Stimulated activated CD8-positive, alpha-beta memory T cell treated with anti-CD3 and anti-CD28 coated beads, Interleukin-12 subunit alpha, Interleukin-12 subunit beta, amount 100 ng/mL, for 4 hours (primary cell): Measurements from ENCODE around the gene PIP5KL1.

Experiments
- DNase-seq: peaks from one replicate; pipeline ENCODE4 v3.0.0-alpha.2; 2020; ENCODE audit warnings: low read depth

Gene PIP5KL1

DNA sequence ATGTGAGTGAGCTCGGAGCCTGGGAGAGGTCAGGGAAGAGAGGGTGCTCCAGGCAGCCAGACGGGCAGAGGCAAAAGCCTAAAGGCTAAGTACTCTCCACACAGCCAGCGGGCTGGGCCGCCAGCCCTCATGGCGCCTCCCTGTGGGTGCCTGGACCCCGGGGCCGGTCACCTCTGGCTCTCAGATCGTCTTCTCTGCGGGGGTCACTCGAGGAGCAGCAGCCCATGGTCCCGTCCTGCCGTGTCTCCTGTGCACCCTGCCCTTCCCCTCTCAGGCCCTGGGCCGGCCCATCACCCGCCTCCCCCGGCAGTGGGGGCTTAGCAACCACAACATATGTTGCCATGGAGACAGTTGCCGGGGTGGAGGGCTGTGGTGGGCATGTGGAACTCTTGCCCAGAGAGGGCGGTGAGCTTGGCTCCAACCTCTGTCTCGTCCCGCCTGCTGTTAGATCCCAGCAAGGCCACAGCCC is 57.3 kb downstream of the PIP5KL1 start:
- DNase-seq: no peak

DNA sequence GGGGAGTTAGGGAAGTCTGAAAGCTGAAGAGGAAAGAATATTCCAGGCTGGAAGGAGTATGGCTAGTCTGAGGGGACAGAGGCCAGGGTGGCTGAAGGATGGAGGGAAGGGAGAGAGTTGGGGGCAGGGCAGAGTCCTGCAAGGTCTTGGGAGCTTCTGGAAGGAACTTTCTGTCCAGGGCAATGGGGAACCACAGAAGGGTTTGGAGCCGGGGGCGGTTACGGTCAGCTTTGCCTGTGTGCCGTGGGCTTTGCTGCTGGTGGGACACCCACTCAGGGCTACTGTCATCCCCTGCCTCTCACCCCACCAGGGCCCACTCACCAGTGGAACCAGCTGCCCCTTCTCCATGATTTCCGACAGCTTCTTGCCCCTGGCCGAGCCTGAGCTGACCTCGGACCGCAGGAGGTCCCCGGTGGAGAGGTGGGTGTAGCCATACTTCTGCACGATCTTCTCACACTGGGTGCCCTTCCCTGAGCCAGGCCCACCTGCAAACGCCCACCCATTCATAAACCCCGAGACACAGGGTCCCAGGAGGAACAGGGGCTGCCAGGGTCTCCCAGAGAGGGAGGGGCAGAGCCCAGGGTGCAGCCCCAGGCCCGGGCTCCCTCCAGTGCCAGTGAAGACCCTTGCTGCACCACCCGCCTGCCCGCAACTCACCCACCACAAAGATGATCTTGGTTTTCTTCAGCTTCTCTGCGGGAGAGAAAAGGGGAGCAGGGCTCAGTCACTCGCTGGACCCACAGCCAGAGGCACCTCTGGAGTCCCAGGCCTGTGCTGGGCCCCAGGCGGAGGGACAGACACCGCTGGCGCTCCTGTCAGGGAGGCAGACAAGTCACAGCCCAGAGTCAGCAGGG is 58.0 kb downstream of the PIP5KL1 start:
- no peak for DNase-seq

DNA sequence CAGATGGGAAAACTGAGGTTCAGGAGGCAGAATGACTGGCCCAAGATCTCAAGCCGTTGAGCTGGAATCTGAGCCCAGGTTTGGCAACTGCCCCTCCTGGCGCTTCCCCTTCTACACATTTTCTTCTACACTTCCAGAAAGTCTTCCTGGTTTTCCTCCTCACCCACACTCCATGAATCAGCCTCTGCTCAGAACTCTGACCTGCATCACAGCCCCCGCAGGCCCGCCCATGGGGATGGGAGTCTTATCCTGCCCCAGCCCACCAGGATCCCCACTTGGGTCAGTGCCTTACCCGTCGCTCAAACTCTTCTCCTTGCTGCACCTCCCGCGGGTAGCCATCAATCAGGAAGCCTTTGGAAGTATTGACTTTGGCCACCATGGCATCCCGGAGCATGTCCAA is 59.0 kb downstream of the PIP5KL1 start:
- no peak for DNase-seq

DNA sequence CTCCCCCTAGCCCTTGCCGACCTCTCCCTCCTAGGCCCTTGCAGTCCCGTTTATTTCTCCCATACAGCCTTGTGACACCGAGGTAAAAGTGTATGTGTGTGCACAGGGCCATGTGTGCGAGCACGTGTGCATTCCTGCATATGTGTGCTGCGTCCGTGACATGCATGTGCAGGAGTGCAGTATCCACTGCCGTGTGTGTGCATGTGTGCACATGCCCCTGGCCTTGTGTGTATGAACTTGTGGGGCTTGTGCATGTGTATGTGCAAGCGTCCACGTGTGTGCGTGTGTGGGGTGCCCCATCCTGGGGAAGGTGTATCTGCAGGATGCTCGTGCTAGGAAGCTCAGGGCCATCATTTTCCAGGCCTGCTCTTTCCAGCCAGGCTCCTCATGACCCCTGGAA is 59.7 kb downstream of the PIP5KL1 start:
- no peak for DNase-seq
